DMS153 treated with DMSO at 0.1 percent for 48 hours (cell line): ENCODE results near the gene TMIGD2.
A peak's percentile ranks its signal among the peaks of the same experiment; 100 is the strongest.
"Not testable (repeated sequence)": the region's sequence is repeated elsewhere in the genome, so short reads cannot be mapped to it uniquely, and the experiment has no call there.

Experiments
- DNase-seq: peaks from one replicate; lab custom pipeline; 2025; ENCODE audit not compliant: unreplicated experiment; lab: John Stamatoyannopoulos, UW

The TMIGD2 gene, protein sequence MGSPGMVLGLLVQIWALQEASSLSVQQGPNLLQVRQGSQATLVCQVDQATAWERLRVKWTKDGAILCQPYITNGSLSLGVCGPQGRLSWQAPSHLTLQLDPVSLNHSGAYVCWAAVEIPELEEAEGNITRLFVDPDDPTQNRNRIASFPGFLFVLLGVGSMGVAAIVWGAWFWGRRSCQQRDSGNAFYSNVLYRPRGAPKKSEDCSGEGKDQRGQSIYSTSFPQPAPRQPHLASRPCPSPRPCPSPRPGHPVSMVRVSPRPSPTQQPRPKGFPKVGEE

GRCh38 chr19:4302243-4302640, at the start of gene TMIGD2:
TMIGD2 (minus strand) TSS chr19:4302389; CDS start chr19:4302385, 4 bp downstream.
- no peak for DNase-seq

DNA sequence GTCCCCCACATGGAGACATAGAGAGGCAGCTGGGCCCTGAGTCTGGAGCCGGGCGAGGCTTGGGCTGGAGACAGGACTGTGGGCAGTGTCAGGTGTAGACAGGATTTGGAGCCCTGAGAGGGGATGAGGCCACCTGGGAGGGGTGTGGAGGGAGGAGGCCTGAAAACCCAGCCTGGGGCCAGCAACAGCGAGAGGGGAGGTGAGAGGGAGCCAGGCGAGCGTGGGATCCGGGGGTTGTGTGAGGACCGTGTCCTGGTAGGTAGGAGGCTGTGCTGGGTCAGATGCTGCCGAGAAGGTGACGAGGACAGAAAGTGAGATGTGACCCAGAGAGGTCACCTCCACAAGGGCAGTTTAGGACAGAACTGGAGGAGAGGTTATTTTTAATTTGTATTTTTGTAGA, 48.5 kb upstream of the TMIGD2 start:
- DNase-seq, result no peak

GRCh38 chr19:4350111-4350510, 47.9 kb upstream of the TMIGD2 start:
- no peak for DNase-seq

DNA sequence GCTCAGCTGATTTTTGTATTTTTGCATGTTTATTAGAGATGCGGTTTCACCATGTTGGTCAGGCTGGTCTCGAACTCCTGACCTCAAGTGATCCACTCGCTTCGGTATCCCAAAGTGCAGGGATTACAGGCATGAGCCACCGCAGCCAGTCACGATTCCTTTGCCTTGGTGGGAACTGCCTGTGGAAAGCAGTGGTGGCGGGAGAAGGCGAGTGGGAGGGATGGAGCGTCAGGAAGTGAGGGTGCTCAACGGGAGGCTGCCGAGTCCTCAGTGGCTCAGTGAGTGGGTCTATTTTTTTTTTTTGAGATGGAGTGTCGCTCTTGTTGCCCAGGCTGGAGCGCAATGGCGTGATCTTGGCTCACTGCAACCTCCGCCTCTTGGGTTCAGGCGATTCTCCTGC, 47.0 kb upstream of the TMIGD2 start:
- not testable (repeated sequence) for DNase-seq

- no peak for DNase-seq
Measured at GRCh38 chr19:4347521-4347920, 45.3 kb upstream of the TMIGD2 start.

DNA sequence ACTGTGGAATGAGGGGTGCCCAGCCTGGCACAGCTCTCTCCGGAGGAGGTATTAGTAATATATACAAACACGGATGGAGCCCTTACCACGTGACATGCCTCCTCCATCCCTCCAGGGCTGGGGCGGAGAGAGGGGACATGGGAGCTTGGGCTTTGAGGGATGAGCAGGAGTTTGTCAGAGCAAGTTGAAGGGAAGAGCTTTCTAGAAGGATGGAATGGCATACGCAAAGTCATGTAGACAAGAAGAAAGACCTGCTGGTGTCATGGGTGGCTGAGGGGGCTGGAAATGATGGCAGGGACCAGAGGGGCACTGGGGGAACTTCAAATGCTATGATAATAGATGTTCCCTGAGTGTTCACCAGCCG, 43.8 kb upstream of the TMIGD2 start:
- DNase-seq, result no peak

DNA sequence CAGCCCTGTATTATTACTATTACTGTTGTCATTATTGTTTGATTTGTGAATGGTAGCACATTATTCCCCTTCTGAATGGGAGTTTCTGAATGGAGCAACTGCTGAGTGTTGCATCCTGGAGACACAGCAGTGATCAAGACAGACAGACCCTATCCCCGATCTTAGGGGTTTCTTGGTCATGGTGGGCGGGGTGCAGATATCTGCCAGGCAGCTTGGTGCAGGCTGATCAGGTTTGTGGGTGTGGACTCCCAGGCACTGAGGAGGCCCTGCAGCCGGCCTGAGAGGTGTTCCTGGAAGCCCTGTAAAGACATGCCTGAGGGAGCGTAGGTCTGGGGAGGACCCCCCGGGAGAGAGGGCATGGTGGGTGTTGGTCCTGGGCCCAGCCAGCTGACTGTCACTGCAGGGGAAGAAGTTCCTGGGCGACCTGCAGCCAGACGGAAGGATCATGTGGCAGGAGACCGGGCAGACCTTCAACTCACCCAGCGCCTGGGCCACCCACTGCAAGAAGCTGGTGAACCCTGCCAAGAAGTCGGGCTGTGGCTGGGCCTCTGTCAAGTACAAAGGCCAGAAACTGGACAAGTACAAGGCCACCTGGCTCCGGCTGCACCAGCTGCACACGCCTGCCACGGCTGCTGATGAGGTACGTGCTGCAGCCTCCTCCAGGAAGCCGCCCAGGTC, 43.3 kb upstream of the TMIGD2 start:
- DNase-seq, result no peak

GRCh38 chr19:4343370-4344307, 41.5 kb upstream of the TMIGD2 start, which contains the start of gene MPND:
MPND (plus strand) TSS chr19:4343562; CDS start chr19:4343594, 32 bp downstream.
- DNase-seq, result peak; percentile 39

- peak; percentile 98 for DNase-seq
Measured at GRCh38 chr19:4342615-4343369, 40.6 kb upstream of the TMIGD2 start.

- DNase-seq, result no peak
Measured at GRCh38 chr19:4342314-4342614, 40.1 kb upstream of the TMIGD2 start.

DNA sequence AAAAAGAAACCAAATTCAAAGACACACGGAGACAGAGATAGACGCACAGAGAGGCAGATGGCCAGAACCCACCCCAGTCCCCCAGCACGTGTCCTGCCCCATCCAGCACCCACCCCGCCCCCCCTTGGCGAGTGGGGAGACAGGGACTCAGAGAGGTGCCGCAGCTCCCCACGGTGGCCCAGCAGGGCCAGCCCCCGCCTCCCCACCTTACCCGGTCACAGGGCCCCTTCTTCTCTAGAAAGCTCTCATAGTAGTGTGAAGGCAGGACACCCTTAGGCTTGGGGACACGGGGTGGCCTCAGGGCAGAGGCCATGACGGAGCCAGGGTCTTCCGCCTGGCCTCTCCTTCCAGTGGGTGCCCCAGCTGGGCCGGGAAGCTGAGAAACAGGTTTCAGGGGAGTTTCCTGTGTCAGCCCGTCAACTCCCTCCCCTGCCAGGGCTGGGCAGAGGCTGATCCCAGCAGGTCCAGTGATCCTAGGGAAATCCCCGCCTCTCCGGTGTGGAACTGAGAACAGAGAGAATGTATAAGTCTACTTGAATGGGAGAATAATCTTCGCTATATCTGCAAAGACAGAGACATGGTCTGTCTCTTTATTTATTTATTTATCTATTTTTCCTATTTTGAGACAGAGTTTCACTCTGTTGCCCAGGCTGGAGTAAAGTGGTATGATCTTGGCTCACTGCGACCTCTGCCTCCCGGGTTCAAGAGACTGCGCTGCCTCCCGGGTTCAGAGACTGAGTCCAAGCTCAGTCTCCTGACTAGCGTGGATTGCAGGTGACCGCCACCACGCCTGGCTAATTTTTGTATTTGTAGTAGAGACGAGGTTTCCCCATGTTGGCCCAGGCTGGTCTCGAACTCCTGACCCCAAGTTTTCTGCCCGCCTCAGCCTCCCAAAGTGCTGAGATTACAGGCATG, 36.5 kb upstream of the TMIGD2 start, which contains the start of gene STAP2:
TSS of gene STAP2 (minus strand) at position 387 of the 915 bp plus-strand sequence. CDS start at position 313, 74 bp downstream.
- DNase-seq, result peak; percentile 28

DNA sequence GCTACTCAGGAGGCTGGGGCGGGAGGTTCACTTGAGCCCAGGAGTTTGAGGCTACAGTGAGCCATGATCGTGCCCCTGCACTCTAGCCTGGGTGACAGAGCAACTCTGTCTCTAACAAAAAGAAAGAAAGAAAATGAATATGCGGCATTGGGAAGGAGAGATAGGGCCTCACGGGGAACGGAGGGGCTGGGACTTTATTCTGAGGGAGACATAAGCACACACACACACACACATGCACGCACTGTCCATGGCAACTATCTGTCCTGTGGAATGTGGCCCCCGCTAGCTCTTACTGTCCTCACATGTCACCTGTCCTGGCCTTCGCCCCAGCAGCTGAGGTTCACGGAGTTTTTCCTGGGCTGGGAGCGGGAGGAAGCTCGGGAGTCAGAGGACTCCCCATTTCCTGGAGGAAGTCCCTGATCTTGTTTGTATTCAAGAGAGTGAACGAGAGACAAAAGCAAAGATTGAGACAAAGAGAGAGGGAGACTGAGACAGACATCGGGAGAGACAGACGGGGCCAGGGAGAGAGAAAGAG, 35.8 kb upstream of the TMIGD2 start:
- peak; percentile 8 for DNase-seq

DNA sequence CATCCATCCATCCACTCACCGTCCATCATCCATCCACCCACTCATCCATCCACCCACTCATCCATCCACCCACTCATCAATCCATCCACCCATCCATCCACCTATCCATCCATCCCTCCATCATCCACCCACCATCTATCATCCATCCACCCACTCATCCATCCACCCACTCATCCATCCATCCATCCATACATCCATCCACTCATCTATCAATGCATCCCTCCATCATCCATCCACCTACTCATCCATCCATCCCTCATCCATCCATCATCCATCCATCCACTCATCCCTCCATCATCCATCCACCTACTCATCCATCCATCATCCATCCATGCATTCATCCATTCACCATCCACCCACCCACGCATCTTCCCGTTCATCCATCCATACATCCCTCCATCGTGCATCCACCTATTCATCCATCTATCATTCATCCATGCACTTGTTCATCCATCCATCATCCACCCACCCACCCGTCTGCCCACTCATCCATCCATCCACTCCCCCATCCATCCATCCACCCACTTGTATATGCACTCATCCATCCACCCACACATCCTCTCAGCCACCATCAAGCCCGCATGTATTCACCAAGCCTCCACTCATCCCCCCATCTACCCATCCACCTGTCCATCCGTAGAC, 32.9 kb upstream of the TMIGD2 start:
- DNase-seq, result no peak

DNA sequence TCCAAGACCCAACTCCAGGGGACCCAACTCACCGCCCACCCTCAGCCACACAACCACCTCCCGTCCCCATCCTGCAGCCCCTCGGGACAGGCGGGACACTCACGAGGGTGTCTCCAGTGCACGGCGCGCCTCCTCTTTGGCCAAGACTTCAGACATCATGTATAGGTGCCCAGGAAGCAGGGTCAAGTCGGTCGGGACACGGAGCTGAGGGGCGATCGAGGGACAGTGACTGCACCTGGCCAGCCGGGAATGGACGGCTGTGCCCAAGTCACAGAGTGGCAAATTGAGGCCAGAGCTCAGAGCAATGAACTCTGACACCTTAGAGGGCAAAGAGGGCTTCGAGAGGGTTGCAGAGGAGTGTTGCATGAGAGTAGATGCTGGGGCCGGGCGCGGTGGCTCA, 27.7 kb upstream of the TMIGD2 start:
- no peak for DNase-seq

DNA sequence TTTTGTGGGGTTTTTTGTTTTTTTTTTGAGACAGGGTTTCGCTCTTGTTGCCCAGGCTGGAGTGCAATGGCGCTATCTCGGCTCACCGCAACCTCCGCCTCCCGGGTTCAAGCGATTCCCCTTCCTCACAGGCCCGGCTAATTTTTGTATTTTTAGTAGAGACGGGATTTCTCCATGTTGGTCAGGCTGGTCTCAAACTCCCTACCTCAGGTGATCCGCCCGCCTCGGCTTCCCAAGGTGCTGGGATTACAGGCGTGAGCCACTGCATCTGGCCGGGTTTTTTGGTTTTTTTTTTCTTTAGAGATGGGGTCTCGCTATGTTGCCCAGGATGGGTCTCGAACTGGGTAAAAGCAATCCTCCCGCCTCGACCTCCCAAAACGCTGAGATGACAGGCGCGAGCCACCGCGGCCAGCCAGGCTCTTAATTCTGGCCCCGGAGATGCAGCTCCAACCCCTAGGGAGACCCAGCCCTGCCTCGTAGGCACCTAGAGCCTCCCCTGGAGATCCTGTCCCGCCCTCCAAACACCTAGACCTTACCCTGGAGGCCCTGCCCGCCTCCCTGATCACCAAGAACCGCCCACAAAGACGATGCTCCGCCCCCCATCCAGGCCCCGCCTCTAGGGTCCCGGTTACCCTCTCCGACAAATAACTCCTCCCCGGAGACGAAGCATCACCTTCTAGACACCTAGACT, 26.9 kb upstream of the TMIGD2 start:
- not testable (repeated sequence) for DNase-seq

GRCh38 chr19:4328243-4328990, 26.2 kb upstream of the TMIGD2 start:
- no peak for DNase-seq

GRCh38 chr19:4327877-4328242, 25.7 kb upstream of the TMIGD2 start:
- no peak for DNase-seq
